Hepatocyte (in vitro differentiated cells): ENCODE data around the gene FMN1. TPM values are rescaled to one million over a fixed set of nuclear protein-coding genes. Genes with fewer than 3 reads are reported as not detected.

Source experiments
- DNase-seq: peaks from one replicate; pipeline ENCODE4 v3.0.0-alpha.2; 2016; ENCODE audit warnings: low spot score
- H2AFZ ChIP-seq: fragments of 200-600 bp; sonication (generic); 2 replicates; pipeline ENCODE4 v1.6.0; 2016; ENCODE audit warnings: antibody characterized with exemption, mild to moderate bottlenecking
- H3K27ac ChIP-seq: fragments of 200-600 bp; sonication (generic); 2 replicates; pipeline ENCODE4 v1.5.1; 2016; ENCODE audit warnings: mild to moderate bottlenecking
- H3K27me3 ChIP-seq: fragments of 200-600 bp; sonication (generic); 2 replicates; pipeline ENCODE4 v1.6.1; 2016
- H3K36me3 ChIP-seq: fragments of 200-600 bp; sonication (generic); replicated peaks from 2 replicates; pipeline ENCODE4 v1.5.1; 2016; ENCODE audit warnings: low read depth; ENCODE audit not compliant: insufficient read depth
- H3K4me1 ChIP-seq: fragments of 200-600 bp; sonication (generic); 2 replicates; pipeline ENCODE4 v1.5.1; 2016; ENCODE audit warnings: mild to moderate bottlenecking, moderate library complexity; ENCODE audit not compliant: insufficient read depth
- H3K4me2 ChIP-seq: fragments of 200-600 bp; sonication (generic); 2 replicates; pipeline ENCODE4 v1.6.0; 2016
- H3K4me3 ChIP-seq: fragments of 200-600 bp; sonication (generic); 2 replicates; pipeline ENCODE4 v1.5.1; 2016; ENCODE audit warnings: mild to moderate bottlenecking
- H3K79me2 ChIP-seq: fragments of 200-600 bp; sonication (generic); 2 replicates; pipeline ENCODE4 v1.6.0; 2017; ENCODE audit warnings: mild to moderate bottlenecking
- H3K9me2 ChIP-seq: fragments of 200-600 bp; sonication (generic); replicated peaks from 2 replicates; pipeline ENCODE4 v1.6.0; 2017; ENCODE audit warnings: mild to moderate bottlenecking; ENCODE audit not compliant: insufficient read depth
- H3K9me3 ChIP-seq: fragments of 200-600 bp; sonication (generic); 2 replicates; pipeline ENCODE4 v1.5.1; 2016; ENCODE audit warnings: low read depth, mild to moderate bottlenecking
- H4K20me1 ChIP-seq: fragments of 200-600 bp; sonication (generic); 2 replicates; pipeline ENCODE4 v1.6.0; 2016; ENCODE audit warnings: mild to moderate bottlenecking; ENCODE audit not compliant: insufficient read depth, poor library complexity, severe bottlenecking
- CTCF ChIP-seq: fragments of 200-600 bp; sonication (generic); IDR thresholded peaks from 2 replicates; pipeline ENCODE4 v1.5.1; 2016; ENCODE audit warnings: antibody characterized with exemption, mild to moderate bottlenecking; ENCODE audit not compliant: poor library complexity
- EZH2 ChIP-seq: fragments of 200-600 bp; sonication (generic); IDR thresholded peaks from 2 replicates; pipeline ENCODE4 v1.6.1; 2016; ENCODE audit warnings: antibody characterized with exemption, mild to moderate bottlenecking, borderline replicate concordance
- EZH2phosphoT487 ChIP-seq: fragments of 200-600 bp; sonication (generic); IDR thresholded peaks from one replicate; pipeline ENCODE4 v1.6.1; 2018; ENCODE audit warnings: antibody characterized with exemption, mild to moderate bottlenecking, low read depth, moderate library complexity; ENCODE audit not compliant: unreplicated experiment, severe bottlenecking
- WGBS: methylation state at CpG from one replicate; pipeline ENCODE4 v1.1.6; 2016; ENCODE audit warnings: low lambda C conversion rate; ENCODE audit errors: missing lambda C conversion rate; 5-methylcytosine and 5-hydroxymethylcytosine counted together
- polyA plus RNA-seq: library from polyadenylated mRNA; unstranded; fragments of >200 nt; fragmentation: Nextera tagmentation; extraction: Ambion mirVana; gene quantifications from 2 replicates; pipeline ENCODE4 v1.2.1, GENCODE V29; 2016
- total RNA-seq: library from RNA; depleted of rRNA; stranded (reverse); fragments of >200 nt; gene quantifications from 2 replicates; pipeline ENCODE4 v1.2.3, GENCODE V29; 2014

Gene FMN1
- total and polyA plus RNA-seq, 2 experiments from 2014 or later, result 0.07 to 0.70 TPM

- Histone ChIP-seq H3K9me3 (no peaks in the 10 kb centered on the region), H3K27me3 (peaks cover 31% of the 10 kb centered on the region), H3K27ac (no peak overlapping the region), H3K4me2 (no peak overlapping the region), H2AFZ (no peak overlapping the region), H3K36me3 (no peaks in the 10 kb centered on the region), H3K9me2 (no peaks in the 10 kb centered on the region), H3K4me3 (no peak overlapping the region), H4K20me1 (no peaks in the 10 kb centered on the region), H3K79me2 (no peaks in the 10 kb centered on the region), H3K4me1 (no peaks in the 10 kb centered on the region)
- DNase-seq, result no peak
- WGBS, result 84% methylated on average over 2 of the region's 2 CpGs
- TF ChIP-seq EZH2 (no peak), CTCF (no peak), EZH2phosphoT487 (no peak)
Measured at GRCh38 chr15:32972686-32973085, 221.8 kb downstream of the FMN1 start.

GRCh38 chr15:32970847-32971246, 223.7 kb downstream of the FMN1 start:
- WGBS, result 70% methylated on average over 11 of the region's 11 CpGs
- no peaks in the 10 kb centered on the region for H3K9me2 ChIP-seq
- H3K27ac ChIP-seq, result no peak overlapping the region
- H3K4me3 ChIP-seq, result no peak overlapping the region
- no peak overlapping the region for H2AFZ ChIP-seq
- no peak for DNase-seq
- no peaks in the 10 kb centered on the region for H4K20me1 ChIP-seq
- H3K4me2 ChIP-seq, result no peak overlapping the region
- no peaks in the 10 kb centered on the region for H3K79me2 ChIP-seq
- no peak for TF ChIP-seq CTCF
- TF ChIP-seq EZH2, result no peak
- TF ChIP-seq EZH2phosphoT487, result no peak
- peaks cover 34% of the 10 kb centered on the region for H3K27me3 ChIP-seq
- H3K9me3 ChIP-seq, result no peaks in the 10 kb centered on the region
- H3K4me1 ChIP-seq, result no peaks in the 10 kb centered on the region
- H3K36me3 ChIP-seq, result no peaks in the 10 kb centered on the region

GRCh38 chr15:32967521-32967920, 227.0 kb downstream of the FMN1 start:
- TF ChIP-seq EZH2phosphoT487, result no peak
- TF ChIP-seq CTCF, result no peak
- TF ChIP-seq EZH2, result no peak
- Histone ChIP-seq H3K4me1 (no peaks in the 10 kb centered on the region), H3K4me3 (no peak overlapping the region)

GRCh38 chr15:32966512-32966911, 228.0 kb downstream of the FMN1 start:
- Histone ChIP-seq H3K79me2 (no peaks in the 10 kb centered on the region), H3K4me2 (no peak overlapping the region), H3K4me1 (no peaks in the 10 kb centered on the region), H3K27me3 (peaks cover 20% of the 10 kb centered on the region), H3K9me2 (no peaks in the 10 kb centered on the region), H3K4me3 (no peak overlapping the region), H2AFZ (no peak overlapping the region), H4K20me1 (no peaks in the 10 kb centered on the region), H3K9me3 (no peaks in the 10 kb centered on the region), H3K27ac (no peak overlapping the region), H3K36me3 (no peaks in the 10 kb centered on the region)
- no peak for DNase-seq
- TF ChIP-seq EZH2, result no peak
- no peak for TF ChIP-seq CTCF
- TF ChIP-seq EZH2phosphoT487, result no peak
- WGBS, result 90% methylated on average over 2 of the region's 2 CpGs

More at GRCh38 chr15:32967521-32967920, 227.0 kb downstream of the FMN1 start:
- no peak for DNase-seq
- Histone ChIP-seq H3K27ac (no peak overlapping the region), H3K27me3 (peaks cover 27% of the 10 kb centered on the region), H3K4me2 (no peak overlapping the region), H4K20me1 (no peaks in the 10 kb centered on the region), H3K36me3 (no peaks in the 10 kb centered on the region), H3K9me2 (no peaks in the 10 kb centered on the region), H3K79me2 (no peaks in the 10 kb centered on the region), H2AFZ (no peak overlapping the region), H3K9me3 (no peaks in the 10 kb centered on the region)
